GM21717 (cell line): ENCODE results near the gene ITGA11.

ENCODE experiments used
- ATAC-seq: cut with Tn5 transposase; IDR thresholded peaks from one replicate; pipeline ENCODE4 v1.9.1; 2021; ENCODE audit warnings: mild to moderate bottlenecking, moderate library complexity; ENCODE audit not compliant: unreplicated experiment

Gene ITGA11

DNA sequence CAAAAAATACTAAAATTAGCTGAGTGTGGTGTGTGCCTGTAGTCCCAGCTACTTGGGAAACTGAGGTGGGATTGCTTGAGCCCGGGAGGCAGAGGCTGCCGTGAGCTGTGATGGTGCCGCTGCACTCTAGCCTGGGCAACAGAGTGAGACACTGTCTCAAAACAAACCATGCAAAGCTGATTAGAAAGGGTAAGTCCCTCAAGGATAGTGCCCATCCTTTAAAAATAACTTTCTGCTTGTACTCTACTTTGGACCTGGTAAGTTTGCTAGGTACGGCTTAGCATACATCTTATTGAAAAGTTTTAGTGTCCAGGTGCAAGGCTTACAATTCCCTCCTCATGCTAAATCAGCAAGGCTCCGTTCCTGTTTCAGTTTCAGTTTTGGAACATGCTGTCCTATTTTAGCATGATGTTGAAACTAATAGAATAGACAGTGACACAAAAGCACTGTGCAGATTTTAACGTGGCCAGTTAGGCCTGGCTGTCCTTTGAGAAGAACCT lies 133.0 kb downstream of the ITGA11 start:
- ATAC-seq, result peak; percentile 82

DNA sequence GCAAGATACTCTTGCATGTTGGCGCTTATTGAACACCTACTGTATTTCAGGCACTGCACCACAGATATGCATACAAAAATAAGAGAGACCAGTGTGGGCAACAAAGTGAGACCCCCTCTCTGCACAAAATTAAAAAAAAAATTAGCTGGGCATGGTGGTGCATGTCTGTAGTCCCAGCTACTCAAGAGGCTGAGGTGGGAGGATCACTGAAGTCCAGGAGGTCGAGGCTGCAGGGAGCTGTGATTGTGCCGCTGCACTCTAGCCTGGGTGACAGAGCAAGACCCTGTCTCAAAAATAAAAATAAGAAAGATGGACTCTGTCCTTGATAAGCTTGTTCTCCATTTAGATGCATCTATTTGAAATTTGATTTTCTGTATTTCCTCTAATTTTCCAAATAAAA lies 133.6 kb downstream of the ITGA11 start:
- no peak for ATAC-seq

DNA sequence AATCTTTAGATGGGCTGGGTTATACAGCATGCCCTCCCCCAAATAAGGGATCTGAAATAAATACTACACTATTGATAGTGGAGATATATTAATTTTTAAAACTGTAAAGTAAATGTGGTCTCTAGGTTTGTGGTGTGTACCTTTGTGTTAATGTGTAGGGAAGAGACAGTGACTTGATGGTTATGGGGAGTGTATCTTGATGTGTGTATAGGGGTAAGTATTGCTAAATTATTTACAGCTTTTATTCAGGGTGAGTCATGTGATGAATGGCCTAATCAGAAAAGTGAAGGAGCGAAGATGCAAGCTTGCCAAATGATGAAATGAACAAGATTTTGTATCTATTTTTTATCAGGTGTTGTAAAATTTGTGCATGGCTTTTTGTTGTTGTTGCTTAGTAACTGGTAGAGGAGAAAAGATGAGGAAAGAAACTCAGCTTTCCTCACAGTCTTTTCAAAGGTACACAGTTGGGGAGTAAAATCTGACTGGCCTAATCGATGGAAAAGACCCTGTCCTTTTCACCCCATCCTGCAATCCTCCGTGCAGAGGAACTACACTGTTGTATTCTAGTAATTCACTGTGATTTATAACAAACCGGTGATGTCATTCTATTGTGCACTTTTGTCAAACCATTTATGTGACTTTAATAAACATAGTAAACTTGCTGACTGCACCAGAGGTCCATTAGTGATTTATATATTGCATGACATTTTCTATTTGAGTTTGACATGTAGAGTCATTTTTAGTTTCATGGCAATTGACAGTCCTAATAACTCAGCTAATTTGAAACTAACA lies 136.8 kb downstream of the ITGA11 start:
- no peak for ATAC-seq

DNA sequence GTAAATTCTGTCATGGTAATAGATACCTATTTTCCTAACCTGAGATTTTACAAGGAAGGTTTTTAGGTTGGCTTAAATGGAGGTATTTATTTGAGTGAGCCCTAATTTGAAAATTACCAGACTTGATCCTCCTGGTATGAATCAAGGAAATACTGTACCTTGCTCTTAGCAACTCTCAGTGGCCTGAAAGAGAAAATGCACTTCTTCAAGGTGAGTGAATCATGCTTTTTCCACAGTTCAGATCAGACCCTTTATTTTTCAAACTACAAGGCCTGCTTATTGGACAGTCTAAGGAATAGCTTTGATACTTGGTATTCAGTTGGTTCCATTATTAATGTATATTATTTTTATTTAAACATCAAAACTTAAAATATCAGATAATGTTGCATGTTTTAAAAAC lies 139.0 kb downstream of the ITGA11 start:
- ATAC-seq, result no peak

DNA sequence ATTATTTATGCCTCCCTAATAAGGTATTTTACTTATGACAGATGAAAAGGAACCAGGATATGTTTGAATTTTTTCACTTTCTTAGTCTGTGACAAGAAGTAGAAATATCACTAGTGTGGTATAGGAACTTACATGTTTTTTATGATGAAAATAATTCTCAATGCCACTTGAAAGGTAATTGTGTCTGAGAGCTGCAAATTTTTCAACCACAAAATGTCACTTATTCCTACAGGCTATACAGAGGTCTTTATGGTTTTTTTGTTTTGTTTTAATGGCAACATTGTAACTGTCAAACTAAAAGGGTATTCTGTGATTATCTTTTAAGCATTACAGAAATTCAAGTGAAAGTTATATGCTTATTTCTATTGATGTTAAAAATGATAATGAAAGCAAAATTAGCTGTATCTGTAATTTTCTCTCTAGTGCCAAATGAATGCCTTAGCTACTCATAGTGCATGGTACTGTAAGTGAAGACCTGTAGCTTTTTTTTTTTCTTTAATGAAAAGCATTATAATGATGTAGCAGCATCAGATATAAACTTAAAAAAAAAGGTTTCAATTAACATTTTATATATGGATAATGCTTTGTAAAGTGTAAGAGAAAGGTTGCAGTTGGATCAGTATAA lies 139.7 kb downstream of the ITGA11 start:
- ATAC-seq, result no peak

DNA sequence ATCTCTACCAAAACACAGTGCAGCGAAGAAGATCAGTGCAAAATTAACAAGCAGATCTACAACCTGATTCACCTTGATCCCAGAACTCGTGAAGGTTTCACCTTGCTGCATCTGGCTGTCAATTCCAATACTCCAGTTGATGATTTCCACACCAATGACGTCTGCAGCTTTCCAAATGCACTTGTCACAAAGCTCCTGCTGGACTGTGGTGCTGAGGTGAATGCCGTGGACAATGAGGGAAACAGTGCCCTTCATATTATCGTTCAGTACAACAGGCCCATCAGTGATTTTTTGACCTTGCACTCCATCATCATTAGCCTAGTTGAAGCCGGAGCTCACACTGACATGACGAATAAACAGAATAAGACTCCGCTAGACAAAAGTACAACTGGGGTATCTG lies 141.2 kb downstream of the ITGA11 start:
- ATAC-seq, result no peak

DNA sequence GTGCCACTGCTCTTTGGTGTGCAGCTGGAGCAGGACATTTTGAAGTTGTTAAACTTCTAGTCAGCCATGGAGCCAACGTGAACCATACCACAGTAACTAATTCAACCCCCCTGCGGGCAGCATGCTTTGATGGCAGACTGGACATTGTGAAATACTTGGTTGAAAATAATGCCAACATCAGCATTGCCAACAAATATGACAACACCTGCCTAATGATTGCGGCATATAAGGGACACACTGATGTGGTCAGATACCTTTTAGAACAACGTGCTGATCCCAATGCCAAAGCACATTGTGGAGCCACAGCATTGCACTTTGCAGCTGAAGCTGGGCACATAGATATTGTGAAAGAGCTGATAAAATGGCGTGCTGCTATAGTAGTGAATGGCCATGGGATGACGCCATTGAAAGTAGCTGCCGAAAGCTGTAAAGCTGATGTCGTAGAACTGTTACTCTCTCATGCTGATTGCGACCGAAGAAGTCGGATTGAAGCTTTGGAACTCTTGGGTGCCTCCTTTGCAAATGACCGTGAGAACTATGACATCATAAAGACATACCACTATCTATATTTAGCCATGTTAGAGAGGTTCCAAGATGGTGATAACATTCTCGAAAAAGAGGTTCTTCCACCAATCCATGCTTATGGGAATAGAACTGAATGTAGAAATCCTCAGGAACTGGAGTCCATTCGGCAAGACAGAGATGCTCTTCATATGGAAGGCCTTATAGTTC lies 142.2 kb downstream of the ITGA11 start:
- no peak for ATAC-seq

DNA sequence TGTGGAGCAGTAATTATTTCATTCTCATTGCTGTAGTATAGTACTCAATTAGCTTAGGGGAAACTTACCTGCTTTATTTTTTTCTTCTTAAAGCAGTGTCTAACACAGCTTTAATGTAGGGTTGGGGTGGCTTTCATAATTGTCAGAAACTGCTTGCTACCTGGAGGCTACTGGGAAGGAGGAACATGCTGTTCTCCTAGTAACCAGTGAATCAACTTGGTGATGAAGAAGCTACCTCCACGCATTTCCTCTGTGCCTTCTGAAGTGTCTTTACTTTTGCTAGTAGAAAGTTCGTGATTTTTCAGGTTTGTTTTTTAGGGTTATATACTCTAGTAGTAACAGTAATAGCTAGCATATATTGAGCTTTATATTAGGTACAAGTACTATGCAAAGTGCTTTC lies 142.9 kb downstream of the ITGA11 start:
- ATAC-seq, result no peak

DNA sequence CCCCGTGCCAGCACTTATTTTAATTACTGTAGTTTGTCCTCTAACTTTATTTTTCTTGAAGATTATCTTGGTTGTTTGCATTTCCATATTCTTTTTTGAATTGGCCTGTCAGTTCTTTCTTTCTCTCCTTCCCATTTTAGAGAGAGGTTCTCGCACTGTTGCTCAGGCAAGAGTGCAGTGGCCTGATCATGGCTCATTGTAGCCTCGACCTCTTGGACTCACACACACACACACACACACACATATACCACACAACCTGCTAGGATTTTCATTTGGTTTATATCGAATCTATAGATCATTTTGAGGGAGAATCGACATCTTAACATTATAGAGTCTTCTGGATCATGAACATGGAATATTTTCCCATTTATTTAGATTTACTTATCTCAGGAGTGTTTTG lies 145.7 kb downstream of the ITGA11 start:
- no peak for ATAC-seq

DNA sequence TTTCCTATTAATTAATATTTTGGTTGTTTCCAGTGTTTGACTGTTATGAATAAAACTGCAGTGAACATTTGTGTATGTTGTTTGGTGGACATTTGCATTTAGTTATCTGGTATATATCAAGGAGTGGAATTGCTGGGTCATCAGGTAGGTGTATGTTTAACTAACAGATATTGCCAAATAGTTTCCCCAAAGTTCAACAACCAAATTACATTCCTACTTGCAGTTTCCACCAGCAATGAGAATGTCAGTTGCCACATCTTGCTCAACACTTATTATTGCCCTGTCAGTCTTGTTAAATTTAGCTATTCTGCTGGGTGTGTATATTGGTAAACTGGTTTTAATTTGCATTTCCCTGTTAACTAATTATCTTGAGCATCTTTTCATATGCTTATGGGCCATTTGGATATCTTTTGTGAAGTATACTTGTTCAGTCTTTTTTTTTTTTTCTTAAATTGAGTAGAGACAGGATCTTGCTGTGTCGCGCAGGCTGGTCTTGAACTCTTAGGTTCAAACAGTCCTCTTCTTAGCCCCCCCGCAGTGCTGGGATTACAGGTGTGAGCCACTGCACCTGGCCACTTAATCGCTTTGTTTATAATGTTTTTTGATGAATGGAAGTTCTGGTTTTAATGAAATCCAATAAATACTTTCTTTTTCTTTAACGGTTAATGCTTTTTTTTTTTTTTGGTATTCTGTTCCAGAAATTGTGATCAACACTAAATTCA lies 146.5 kb downstream of the ITGA11 start:
- ATAC-seq, result no peak

DNA sequence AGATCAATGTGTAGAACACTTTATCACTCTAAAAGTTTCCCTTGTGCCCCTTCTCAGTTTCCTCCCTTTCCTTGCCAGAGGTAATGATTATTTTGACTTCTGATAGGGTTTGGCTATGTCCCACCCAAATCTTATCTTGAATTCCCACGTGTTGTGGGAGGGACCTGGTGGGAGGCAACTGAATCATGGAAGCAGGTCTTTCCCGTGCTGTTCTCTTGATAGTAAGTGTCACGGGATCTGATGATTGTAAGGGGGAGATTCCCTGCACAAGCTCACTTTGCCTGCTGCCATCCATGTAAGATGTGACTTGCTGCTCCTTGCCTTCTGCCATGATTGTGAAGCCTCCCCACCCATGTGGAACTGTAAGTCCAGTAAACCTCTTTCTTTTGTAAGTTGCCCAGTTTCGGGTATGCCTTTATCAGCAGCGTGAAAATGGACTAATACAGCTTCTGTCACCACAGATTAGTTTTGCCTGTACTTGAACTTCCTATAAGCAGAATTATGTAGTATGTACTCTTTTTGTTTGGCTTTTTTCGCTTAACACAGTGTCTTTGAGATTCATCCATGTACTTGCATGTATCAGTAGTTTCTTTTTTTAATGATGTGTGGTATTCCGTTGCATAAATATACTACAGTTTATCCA lies 147.2 kb downstream of the ITGA11 start:
- ATAC-seq, result no peak

DNA sequence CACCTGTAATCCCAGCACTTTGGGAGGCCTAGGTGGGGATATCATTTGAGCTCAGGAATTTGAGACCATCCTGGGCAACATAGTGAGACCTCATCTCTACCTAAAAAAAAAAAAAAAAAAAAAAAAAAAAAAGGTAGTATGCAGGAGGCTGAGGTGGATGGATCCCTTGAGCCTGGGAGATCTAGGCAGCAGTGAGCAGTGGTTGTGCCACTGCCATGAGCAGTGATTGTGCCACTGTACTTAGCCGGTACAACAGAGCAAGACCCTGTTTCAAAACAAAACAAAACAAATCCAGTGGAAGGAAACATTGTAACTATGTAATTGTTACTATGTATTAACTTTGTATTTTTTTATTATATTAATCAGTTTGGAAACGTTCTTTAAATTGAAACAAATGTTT lies 148.6 kb downstream of the ITGA11 start:
- ATAC-seq, result no peak

DNA sequence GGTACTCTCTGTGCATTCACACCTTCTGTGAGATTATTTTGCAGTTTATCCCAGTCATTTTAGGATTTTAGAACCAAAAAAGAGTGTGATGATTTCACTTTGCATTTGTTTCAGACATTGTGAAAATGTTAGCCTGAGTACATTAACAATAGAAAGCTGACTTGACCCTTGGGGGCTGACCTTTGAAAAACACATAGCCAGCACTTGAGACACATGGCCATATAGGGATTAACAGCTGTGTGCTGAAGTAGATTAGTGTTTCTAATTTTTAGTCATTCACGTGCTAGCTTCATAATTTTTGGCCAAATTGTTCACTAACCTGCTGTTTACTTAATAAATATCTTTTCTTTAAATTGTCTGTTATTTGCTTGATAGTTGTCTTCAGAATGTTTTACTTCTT lies 151.0 kb downstream of the ITGA11 start:
- ATAC-seq, result no peak

DNA sequence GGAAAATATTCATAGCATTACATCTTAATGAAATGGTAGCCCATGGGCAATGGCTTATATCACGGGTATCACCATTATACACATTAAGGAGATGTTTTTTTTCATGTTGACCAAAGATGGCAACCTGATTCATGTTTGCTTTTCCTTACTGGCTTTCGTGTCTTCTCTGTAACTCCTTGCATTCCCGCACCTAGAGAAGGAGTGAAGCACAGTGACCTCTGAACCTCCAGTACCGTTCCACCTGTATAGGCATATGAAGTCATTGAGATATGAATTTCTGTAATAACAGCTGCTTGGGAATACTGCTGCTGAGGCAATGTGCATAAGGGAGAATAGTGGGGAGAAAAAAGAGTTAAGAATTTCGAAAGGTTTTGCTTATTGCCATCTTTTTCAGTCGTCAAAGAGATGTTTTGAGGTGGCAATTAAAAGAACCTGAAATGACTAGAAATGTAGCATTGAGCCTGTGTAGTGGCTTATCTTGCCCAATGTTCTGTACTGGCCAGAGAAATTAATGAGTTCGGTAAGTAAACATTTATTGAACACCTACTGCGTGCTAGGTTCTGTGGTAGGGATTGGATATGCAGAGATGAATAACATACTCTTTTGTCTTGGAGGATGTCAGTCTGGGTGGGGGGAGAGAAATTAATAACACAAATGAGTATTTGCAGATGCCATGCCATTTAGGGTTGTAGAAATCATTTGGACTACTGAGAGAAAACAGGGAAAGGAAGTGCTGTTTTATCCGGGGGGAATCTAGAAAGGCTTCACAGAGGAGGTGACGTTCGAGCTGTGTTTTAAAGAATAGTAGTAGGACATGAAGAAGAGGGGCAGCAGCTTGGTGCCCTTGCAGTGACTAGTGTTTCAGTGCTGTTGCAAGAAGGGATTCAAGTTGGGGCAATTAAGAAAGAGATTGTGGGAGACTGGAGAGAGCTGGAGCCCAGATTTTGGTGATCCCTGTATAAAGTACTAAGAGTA lies 151.9 kb downstream of the ITGA11 start:
- no peak for ATAC-seq

DNA sequence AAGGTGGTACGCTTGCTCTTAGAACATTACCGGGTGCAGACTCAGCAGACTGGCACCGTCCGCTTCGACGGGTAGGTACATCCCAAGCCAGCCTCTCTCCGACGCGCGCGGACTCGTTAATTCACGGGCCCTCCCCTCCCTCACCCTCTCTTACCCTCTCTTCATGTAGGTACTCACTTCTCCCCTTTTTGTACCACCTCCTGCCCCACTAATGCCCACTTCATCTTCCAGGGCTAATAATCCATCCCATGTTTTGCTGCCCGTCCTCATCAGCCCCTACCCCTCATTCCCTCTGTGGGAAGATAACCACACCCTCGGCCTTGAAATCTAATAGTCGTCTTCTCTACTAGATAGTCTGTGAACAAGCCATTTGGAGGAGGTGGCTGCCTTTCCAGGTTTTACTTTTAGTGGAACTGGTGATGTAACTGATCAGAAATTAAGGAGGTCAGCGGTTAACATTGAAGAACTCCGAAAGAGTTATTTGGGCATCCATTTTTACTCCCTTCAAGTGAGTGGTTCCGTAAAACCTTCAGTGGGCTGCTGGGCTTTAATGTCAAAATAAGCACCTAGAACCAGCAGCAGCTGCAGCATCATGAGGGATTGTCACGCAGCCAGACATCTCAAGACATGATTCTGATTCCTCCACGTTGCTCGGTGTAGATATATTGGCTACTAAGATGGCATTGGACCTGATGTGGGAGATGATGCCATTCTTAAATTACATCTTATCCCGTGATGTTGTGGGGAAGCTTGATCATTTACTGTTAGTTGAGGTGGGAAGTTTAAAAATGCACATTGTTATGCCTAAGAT lies 153.2 kb downstream of the ITGA11 start:
- peak; percentile 7 for ATAC-seq

DNA sequence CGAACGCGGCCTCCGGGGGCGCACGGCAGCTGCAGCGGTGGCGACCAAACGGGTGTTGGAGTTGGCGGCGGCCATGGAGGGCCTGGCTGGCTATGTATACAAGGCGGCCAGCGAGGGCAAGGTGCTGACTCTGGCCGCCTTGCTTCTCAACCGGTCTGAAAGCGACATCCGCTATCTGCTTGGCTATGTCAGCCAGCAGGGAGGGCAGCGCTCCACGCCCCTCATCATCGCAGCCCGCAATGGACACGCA lies 153.7 kb downstream of the ITGA11 start:
- ATAC-seq, result no peak

DNA sequence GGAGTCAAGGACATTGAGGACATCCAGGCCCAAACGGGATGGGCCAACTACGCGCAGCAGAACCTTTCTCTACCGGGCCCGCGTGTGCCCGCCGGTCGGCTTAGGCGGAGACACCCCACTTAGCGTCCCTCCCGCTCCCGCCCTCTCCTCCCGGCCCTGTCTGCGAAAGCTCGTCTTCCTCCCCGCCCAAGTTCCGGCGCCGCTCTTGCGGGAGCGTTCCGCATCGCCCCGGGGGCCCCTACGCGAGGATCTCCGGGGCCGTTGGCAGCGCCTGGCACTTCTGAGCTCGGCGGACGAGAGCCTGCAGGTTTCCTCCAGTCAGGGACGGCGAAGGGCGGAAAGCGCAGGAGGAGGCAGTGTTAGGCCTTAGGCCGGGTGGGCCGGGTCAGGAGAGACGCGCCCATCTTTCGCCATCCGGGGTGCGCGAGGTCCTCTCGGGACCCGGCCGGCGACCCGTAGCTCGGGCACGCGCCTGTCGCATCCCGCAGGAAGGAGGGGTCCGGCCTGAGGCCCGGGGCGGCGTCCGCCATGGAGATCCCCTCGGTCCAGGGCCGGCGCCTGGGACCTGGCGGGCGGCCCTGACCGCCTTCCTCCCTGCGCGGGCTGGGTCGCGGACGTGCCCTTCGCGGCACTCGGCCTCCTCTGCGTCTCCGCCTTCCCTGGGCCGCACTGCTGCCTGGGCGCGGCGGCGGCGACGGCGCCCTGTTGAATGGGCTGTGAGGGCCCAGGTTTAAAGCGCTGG lies 154.2 kb downstream of the ITGA11 start, which contains the start of gene FEM1B:
Gene FEM1B (plus strand): TSS at position 143 of the 742 bp plus-strand sequence. CDS start 673 bp downstream, outside the sequence.
- ATAC-seq, result peak; percentile 58

DNA sequence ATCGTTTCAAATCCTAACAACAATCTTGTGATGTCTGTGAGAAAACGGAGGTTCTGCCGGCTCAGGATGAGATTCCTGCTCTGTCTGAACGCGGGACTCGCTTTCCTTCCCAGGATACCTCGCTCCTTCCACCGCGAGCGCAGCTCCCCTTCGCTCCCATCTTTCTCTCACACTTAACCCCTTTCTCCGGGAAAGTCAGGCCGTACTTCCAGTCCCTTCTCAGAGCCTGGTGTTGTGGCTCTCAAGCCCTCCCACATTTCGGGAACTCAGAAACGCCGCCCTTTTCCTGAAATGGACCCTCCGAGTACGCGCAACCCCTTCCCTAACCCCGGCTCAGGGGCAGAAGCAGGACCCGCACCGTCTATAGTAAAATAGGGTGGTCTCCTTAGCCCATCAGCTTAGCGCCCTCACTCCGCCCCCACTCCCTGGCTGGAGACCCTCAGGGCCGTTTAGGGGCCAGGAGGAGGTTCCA lies 154.8 kb downstream of the ITGA11 start:
- peak; percentile 7 for ATAC-seq
